GM18868 (cell line): ENCODE data around the gene PSAP.
"Not testable (repeated sequence)": the region's sequence is repeated elsewhere in the genome, so short reads cannot be mapped to it uniquely, and the experiment has no call there.

Experiments used
- ATAC-seq: cut with Tn5 transposase; IDR thresholded peaks from one replicate; pipeline ENCODE4 v1.9.1; 2021; ENCODE audit warnings: mild to moderate bottlenecking, moderate library complexity; ENCODE audit not compliant: unreplicated experiment

The PSAP gene

DNA sequence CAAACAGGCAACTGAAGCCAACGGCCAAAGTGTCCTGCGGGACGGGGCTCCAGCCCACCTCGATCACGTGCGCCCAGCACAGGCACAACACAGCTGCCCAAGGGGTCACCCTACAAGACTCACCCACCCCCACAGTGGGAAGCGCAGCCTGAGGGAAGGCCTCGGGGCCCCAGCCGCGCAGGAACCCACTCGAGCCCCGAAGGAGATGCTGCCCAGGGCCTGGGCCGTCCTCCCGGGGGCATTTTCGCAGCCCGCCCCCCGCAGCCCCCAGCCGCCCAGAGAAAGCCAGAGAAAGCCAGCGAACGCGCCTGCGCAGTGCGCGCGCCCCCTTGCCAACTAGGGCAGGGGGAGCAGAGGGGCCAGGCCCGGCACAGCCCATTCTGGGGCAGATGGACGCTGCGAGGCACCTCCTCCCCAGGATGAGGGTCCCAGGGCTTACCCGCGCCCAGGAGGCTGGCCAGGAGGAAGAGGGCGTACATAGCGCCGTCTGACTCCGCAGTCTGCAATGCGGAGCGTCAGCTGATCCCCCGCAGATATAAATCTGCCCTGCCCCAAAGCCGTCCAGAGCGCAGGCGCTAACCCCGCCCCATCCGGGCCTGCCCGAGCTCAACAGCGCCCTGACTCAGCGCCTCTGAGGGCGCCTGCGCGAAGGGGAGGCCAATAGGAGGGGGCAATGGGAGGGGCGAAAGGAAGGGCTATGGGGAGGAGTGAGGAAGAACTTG is at the start of gene PSAP:
TSS of gene PSAP (minus strand) at position 509 of the 722 bp plus-strand sequence. CDS start at position 479, 30 bp downstream.
- peak; percentile 90 for ATAC-seq

DNA sequence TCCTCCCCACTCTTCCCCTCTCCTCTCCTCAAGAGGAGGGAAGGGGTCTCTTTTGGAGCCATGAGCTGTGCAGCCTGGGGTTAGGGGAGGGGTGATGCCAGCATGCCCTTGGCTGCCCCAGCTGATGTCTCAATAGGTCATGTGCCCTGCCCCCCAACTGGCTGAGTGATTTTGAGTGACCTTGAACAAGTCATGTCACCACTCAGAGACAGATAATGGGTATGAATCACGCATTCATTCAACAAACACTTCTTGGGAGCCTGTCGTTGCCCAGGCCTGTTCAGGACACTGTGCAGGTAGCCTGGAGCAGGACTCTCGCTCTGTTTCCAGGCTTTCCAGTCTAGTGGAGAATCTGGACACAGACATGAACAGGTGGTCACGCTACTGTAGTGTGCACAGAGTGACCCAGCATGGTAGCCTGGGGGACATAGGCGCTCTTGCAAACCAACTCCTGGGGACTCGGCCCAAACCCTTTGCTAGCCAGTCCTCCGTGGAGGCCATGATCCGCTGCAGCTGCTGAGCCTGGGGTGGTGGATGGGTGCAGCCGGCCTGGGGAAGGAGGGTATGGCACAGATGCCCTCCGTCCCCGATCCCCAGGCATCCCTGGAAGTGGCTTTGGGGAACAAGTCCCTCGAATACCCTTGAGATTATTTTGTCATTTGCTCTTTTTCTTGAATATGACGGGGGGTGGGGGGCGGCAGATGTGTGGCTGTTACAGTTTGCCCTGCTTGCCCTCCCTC is 49.6 kb upstream of the PSAP start:
- ATAC-seq: no peak

DNA sequence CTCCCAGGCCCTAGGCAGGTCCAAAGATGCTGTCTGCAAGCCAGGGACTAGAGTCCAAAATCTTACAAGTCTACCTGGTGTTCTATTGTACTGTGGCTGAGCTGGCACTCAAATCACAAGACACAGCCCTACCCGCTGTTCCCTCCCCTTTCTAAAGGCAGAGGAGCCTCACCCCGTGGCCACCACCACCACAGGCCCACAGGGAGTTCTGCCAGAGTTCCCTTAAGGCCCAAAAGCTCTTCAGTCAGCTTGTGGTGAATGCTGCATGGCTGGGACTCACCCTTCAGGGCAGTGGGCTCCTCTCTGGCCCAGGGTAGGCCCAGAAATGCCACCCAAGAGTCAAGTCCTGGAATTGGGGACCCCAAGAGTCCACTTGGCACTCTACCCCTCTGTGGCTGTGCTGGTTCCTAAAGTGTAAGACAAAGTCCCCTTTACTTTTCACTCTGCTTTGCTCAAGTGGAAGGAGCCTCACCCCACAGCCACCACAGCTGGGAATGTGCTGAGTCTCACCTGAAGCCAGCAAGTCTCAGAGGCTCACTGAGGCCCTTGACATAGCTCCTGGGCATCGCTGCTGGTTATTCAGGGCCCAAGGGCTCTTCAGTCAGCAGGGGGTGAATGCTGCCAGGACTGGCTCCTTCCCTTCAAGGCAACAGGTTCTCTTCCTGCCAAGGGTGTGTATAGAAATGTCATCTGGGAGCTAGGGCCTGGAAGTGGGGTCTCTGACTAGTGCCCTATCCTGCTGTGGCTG is 48.8 kb upstream of the PSAP start:
- no peak for ATAC-seq

DNA sequence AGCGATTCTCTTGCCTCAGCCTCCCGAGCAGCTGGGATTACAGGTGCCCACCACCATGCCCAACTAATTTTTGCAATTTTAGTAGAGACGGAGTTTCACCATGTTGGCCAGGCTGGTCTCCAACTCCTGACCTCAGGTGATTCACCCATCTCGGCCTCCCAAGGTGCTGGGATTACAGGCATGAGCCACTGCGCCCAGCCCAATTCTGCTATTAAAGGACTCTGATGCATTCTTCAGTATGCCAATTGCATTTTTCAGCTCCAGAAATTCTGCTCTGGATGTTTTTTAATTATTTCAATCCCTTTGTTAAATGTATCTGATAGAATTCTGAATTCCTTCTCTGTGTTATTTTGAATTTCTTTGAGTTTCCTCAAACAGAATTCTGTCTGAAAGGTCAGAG is 47.3 kb upstream of the PSAP start:
- not testable (repeated sequence) for ATAC-seq

DNA sequence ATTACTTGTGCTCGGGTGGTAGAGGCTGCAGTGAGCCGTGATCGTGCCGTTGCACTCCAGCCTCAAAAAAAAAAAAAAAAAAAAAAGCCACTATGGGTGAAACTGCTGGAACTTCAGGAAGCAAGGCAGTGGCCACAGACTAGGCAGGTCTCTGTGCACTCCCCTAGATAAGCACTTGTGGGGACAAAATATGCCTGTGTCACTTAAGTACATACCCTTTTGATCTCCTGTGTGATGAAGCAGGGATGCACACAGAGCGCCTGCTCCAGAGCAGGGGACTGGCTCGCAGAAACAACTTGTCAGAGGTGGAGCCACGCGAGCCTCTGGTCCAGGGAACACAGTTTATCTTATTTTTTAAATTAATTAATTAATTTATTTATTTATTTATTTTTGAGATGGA is 42.9 kb upstream of the PSAP start:
- ATAC-seq: no peak

DNA sequence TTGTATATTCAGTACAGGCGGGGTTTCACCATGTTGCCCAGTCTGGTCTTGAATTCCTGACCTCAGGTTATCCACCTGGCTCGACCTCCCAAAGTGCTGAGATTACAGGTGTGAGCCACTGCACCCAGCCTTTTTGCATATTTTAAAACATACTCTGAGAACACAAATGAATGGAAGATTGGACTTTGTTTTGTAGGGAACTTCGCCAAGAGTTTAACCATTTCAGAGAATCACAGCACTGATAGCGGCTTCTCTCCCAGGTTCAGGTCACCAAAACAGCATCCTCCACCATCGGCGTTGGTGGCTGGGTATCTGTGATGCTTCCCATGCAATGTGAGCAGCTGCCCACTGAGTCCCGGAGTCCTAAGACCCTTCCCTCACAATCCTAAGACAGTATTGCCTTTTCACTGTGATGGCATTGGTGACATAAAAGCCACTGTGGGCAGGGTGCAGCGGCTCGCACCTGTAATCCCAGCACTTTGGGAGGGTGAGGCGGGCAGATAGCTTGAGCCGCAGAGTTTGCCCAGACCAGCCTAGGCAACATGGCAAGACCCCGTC is 42.3 kb upstream of the PSAP start:
- ATAC-seq: no peak

DNA sequence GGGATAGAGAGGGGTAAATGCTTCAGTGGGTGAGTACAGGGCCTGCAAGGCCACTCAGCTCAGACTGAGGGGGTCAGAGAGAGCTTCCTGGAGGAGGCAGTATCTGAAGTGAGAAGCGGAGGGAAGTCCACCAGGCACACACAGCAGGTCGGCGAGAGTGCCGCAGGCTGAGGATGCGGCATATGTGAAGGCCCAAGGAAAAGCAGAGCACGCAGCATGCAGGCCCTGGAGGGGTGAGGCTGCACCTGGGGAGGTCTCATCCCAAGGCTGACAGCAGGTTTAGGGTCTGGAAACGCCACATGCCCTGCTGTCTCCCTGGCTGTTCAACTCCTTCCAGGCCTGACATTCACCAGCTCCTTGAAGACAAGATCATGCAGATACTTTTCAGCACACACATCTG is 40.4 kb upstream of the PSAP start:
- ATAC-seq: no peak

DNA sequence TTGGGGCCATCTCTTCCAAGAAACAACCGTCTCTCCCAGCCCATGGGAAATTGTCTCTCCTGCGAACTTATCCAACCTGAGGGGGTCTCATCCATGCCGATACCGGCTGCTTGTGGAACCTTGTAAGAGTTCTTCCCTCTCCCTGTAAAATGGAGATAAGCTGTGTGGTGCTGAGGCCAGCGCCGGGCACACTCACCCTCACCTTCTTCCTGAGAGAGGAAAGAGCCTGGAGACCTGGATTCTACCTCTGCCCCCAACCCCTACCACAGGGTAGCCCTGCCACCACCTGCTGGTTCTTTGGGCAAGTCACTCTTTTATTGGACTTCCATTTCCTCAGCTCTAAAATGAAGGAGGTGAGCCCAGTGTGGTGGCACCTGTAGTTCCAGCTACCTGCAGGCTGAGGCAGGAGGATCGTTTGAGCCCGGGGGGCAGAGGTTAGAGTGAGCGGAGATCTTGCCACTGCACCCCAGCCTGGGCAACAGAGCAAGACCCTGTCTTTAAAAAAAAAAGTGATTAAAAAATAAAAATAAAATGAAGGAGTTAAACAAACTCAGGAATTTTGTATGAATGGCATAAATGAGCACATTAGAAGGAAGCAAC is 38.4 kb upstream of the PSAP start:
- no peak for ATAC-seq

DNA sequence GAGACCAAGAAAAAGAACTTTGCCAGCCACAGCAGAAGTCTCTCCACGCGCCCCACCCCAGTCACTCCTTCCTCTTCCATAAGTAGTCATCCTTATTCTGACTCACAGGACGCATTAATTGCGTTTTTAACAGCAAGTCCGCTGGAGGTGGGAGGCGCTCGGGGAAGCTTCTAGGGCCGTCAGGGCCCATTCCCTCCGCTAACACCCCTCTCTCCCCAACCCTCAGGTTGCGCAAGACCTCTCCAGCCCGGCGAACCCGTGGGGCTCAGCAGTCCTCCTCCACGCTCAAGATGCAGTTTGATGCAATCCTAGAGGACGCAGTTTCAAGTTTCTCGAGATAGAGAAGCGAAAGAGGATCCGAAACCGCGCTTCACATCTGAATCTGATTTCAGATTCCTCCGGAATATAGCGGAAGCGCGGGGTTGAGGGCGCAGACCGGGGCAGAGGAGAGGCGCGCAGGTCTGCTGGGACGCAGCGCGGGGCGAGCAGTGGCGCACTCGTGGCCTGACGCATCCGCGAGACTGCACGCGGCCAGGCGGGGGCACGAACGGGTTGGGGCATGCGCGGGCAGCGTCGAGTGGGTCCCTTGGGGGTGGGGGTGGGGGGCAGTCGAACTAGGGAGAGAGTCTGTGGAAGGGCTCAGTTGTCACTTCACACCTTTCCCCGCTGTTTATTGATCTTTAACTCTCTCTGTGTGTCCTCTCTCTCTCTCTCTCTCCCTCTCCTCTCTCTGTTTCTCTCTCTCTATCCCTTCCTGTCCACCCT is 37.8 kb upstream of the PSAP start:
- ATAC-seq: peak; percentile 87

DNA sequence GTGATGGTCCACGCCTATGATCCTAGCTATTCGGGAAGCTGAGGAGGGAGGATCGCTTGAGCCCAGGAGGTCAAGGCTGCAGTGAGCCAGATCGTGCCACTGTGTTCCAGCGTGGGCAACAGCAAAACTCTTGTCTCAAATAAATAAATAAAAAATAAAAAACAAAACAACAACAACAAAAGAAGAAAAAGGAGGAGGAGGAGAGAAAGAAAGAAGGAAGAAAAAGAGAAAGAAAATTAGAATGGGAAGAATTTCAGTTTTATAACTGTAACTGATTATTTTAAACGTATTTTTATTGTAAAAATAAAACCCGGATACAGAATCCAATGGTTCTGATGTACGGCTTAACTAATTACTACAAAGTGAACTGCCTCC is 37.2 kb upstream of the PSAP start:
- no peak for ATAC-seq

DNA sequence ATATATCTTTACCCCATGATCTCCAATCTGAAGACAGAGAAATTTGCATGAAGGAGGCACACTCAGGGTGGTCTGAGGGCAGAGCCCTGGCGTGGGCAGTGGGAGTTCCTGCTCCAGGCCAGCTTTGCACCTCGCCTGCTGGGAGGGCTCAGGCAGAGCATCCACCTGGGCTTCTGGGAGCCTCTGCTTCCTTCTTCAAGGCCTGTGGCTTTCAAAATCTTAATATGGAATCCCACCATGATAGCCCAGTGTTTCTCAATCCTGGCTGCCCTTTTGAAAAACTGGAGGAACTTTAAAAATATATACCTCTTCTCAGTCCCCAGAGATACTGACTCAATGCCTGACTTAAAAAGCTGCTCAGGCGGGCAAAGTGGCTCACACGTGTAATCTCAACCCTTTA is 36.7 kb upstream of the PSAP start:
- no peak for ATAC-seq

DNA sequence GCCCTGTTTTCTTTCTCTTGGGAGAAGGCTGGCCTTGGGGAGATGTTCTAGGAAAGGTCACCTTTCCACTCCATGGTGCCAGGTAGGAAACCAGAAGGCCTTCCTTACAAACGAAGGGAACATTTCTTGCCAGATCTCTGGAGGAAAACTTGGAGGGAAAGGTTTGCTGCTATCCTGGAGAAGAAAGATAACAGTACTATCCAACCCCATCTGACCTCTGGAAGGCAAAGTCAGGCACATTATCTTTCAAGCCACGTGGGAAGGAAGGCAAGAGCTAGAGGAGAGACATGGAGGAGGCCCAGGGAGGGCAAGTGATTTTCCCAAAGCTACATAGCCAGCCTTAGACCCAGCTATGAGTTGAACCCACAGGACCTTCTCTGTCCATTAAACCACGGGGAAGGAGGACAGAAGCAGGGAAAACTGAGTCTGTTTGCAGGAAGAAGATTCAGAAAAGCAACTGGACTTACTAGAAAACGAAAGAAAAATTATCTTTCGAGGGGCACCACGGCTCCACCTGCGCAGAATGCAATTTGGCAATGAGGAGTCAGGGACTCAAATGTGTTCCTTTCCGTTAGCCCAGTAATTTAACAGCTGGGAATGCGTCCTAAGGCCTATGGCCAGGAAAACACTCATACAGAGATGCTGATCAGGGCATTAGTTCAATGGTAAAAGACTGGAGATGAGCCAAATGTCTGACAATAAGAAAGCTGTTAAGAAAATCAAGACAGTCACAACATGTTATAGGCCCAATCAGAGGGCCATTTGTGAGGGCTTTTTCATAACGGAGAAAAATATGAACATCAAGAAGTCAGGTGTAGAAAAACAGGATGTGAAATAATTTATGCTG is 32.0 kb upstream of the PSAP start:
- ATAC-seq: no peak

DNA sequence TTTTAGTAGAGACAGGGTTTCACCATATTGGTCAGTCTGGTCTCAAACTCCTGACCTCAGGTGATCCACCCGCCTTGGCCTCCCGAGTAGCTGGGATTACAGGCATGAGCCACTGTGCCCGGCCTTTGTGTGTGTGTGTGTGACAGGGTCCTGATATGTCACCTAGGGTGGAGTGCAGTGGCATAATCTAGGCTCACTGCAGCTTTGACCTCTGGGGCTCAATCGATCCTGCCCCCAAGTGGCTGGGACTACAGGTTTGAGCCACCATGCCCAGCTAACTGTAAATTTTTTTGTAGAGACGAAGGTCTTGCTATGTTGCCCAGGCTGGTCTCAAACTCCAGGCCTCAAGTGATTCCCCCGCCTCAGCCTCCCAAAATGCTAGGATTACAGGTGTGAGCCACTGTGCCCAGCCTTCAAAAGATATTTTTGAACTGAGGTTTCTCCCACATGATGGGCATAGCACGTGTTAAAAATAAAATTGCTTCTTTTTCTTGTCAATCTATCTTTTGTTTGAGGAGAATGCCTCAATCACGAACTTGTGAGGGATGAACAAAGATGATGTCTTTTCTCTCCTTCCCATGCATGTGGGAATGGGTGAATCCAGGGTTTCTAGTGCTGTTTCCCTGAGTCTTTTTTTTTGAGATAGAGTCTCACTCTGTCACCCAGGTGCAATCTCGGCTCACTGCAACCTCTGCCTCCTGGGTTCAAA is 30.8 kb upstream of the PSAP start:
- ATAC-seq: no peak

DNA sequence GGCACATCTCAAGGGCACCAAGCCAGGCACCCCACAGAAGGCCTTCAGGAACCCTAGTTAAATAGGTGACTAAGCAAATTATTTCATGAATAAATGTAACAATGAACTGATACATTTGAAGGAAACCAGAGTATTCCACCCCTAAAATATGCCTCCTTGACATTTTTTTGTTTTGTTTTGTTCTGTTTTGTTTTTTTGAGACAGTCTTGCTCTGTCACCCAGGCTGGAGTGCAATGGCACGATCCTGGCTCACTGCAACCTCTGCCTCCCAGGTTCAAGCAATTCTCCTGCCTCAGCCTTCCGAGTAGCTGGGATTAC is 30.2 kb upstream of the PSAP start:
- ATAC-seq: not testable (repeated sequence)

DNA sequence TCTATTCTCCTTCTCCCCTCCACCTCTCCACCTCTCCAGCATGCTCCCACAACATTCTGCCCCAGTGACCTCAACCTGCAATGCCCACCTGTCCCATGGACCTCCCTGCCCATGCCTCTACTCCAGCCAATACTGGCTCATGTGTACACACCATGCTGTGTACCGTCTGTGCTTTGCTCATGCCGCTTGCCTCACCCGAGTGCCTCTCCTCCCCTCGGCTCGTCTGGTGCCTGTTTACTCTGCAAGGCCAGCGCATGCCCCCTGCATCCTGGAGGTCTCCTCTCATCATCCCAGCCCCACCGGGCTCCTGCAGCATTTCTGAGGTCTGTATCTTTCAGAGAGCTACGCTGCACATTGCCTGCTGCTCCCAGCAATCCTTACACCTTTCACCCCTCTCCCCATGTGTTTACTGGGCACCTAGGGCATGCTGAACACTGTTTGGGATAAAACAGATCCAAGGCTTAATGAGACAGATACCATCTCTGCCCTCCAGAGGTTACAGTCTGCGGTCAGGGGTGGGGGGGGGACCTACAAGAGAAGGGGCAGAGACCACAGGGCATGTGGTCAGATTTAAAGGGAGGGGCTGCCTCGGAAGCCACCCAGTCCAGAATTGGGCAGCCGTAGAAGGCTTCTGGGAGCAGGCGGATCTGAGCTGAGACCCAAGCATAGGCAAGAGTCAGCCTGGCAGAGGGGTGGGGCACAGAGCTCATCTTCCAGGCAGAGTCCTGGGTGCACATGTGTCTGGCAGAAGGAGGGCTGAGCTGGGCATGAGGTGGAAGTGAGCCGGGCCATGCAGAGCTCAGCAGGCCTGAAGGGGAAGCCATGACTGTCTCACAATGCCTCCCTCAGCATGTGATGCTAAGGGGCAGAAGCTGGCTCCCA is 29.6 kb upstream of the PSAP start:
- ATAC-seq: no peak

DNA sequence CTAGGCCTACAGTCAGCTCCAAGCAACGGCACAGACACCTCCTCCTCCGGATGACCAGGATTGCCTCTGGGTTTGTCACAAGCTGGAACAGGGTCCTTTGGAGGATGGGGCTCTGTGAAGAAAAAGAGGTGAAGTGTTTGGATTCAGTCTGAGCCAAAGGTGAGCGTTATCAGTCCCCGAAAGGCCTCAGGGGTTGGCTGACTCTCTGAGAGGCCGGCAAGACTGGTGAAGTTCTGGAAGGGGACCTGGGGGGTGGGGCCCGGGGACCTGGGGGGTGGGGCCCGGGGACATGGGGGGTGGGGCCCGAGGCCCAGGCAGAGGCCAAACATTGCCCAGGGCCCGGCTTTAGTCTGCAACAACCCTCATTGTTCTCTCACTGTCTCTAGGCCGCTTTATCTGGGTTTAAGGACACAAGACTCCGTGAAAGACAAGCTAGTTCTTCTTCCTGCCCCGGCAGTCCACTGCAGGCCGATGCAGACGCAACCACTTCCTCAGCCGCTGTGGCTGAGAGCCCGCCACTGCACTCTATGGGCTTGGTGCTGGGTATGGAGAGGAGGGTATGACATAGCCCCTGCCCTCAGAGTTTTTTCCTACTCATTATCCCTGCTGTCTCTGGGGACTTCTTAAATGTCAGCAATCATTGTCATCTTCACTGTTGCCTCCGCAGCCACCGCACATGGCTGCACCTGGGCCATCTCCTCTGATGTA is 27.4 kb upstream of the PSAP start:
- no peak for ATAC-seq

DNA sequence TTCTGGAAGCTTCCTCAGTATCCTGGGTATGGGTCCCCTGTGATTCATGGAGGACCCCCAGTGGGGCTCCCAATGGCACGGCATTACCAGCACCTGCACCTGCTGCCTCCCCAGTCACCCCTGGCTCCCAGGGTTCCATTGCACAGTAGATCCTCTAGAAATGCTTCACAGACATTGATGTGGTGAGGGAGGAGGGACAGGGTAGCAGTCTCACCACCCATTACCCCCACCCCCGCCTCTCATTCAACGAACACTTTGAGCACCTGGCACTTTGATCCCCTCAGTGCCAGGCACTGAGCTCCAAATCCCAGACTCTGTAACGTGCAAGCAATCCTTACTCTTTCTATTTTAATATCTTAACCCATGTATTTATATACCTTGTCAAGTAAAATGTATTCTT is 26.8 kb upstream of the PSAP start:
- no peak for ATAC-seq
